GM19468 (cell line): ENCODE measurements around the gene MRGPRF.

Experiments
- ATAC-seq: cut with Tn5 transposase; IDR thresholded peaks from one replicate; pipeline ENCODE4 v1.9.1; 2021; ENCODE audit warnings: mild to moderate bottlenecking, moderate library complexity, moderate number of reproducible peaks; ENCODE audit not compliant: unreplicated experiment; ENCODE audit errors: extremely low read depth

The MRGPRF gene

DNA sequence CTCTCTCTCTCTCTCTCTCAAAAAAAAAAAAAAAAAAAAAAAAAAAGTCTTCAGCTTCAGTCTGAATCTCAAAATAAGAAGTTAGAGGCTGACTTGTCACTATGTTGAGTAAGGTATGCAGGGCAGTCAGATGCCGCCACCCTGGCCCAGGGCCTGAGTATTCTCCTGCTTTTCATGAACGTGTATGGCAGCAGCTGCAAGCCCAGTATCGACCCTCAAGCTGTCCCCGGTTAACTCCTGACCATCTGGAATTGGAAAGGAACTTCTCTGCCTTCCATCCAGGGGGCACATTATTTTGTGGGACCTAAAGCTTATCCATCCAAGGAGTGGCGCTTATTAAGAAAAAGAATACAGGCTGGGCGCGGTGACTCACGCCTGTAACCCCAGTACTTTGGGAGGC lies 43.7 kb downstream of the MRGPRF start:
- ATAC-seq, result no peak

- no peak for ATAC-seq
Observed at GRCh38 chr11:68968306-68969250, 44.5 kb downstream of the MRGPRF start.

GRCh38 chr11:68966894-68967780 lies 45.9 kb downstream of the MRGPRF start:
- ATAC-seq, result no peak

GRCh38 chr11:68965901-68966853 lies 46.9 kb downstream of the MRGPRF start:
- no peak for ATAC-seq

- no peak for ATAC-seq
Observed at GRCh38 chr11:68963779-68964178, 49.3 kb downstream of the MRGPRF start.

- no peak for ATAC-seq
Observed at GRCh38 chr11:68962527-68963250, 50.4 kb downstream of the MRGPRF start.

DNA sequence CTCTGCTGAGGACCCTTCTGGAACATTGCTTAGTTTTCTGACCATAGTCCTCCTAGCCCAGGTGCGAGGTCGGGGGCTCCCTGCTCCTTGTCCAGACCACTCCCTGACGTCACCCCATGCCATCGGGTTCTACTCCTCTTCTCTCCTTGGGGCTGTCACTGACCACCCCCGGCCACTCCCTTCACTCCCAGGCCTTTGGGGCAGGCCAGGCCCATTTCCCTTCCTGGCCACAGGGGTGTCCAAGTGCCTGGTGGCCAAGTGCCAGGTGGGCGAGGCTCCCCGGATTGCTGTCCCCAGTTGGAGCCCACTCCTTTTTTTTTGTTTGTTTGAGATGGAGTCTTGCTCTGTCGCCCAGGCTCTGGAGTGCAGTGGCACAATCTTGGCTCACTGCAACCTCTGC lies 51.8 kb downstream of the MRGPRF start:
- ATAC-seq, result no peak

DNA sequence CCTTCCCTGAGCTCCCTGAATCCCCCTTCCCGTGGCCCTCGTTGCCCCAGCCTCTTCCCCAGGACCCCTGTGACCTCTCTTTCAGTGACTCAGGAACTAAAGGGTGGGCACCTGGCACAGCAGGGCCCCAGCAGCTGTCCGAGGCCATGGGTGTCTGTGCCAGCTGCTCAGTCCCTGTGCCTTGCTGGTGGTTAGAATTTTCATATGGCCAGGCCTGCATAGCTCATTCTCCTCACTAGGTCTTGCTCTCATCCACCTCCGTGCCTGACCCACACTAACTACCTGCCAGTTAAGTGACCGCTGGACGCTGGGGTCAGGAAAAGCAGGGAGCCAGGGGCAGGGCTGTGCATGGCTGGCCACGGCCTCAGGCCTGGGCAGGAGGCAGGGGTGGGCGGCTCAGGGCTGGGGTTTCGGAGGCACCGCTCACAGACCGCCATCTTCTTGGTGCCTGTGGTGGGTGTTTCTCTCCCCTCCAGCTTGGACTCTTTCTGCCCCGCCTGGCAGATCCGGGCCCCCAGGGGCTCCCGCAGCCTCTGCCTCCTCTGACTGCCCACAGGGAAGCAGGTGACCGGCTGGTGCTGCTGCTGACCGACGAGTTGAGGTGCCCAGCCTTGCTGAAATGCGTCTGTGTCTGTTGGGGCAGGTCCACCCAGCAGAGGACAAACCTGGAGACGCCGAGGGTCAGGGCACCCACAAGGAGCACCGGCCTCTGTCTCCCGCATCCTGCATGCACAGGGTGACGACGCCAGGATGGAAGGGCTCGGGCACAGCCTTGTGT lies 52.6 kb downstream of the MRGPRF start:
- no peak for ATAC-seq

GRCh38 chr11:68959465-68960293 lies 53.4 kb downstream of the MRGPRF start:
- ATAC-seq, result no peak

- ATAC-seq, result no peak
Observed at GRCh38 chr11:68958211-68958610, 54.8 kb downstream of the MRGPRF start.

DNA sequence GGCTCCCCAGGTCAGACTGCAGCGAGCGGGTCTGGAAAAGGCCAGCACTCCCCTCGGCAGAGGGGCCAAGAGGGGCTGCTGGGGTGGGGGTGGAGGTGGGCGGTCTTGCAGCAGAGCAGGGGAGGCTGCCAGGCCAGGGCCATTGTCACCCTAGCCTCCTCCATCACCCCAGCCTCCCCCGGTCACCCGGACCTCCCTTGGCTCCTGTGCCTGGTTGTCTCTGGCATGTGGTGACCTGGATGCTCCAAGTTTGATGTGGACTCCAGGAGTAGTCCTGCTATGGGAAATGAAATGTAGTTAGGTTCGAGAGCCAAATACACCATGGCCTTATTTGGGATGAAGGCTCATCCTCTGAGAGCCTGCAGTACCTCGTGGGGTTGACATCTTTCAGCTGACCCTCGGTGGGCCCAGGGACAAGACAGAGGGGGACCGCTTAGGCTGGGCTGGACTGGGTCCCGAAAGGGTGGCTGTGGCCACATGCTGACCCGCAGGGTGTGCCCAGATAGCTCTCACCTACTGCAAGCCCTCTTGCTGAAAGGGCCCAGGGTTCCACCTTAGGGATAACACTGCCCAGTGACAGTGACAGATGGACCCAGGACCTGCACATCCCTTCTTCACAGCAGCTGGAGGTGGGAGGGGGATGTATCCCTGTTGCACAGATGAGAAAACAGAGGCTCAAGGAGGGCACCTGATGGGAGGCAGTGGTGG lies 56.3 kb downstream of the MRGPRF start:
- no peak for ATAC-seq

- no peak for ATAC-seq
Observed at GRCh38 chr11:68956142-68956541, 56.9 kb downstream of the MRGPRF start.

- no peak for ATAC-seq
Observed at GRCh38 chr11:68955607-68955958, 57.5 kb downstream of the MRGPRF start.

GRCh38 chr11:68954836-68955606 lies 58.0 kb downstream of the MRGPRF start:
- no peak for ATAC-seq
